Measurements from ENCODE around the gene CHID1. TPM values are rescaled to one million over a fixed set of nuclear protein-coding genes. Genes with fewer than 3 reads are reported as not detected.

CHID1 gene
- total and polyA plus RNA-seq, 5 donors: 48.9 to 70.5 (median 63.7) TPM

GRCh38 chr11:845872-846495 is 64.6 kb downstream of the CHID1 start:
- Histone ChIP-seq H3K4me3 (ENCODE audit: low read length) (no peak overlapping the region), H3K4me1 (ENCODE audit: control insufficient read depth, insufficient read depth, low read length) (peaks cover 12% of the 10 kb centered on the region), H3K9me3 (ENCODE audit: control insufficient read depth, low read length) (no peaks in the 10 kb centered on the region), H3K27ac (ENCODE audit: low read length) (no peak overlapping the region), H3K27me3 (ENCODE audit: control insufficient read depth, insufficient read depth) (no peaks in the 10 kb centered on the region)
- ATAC-seq (no peak), DNase-seq (peak in 1 of 3 donors; percentile 79)
- WGBS: 38% methylated on average over 8 of the region's 8 CpGs
- intact Hi-C loops (cut with DNase I): no loop called here

GRCh38 chr11:844693-845644 is 65.6 kb downstream of the CHID1 start:
- H3K4me1 ChIP-seq (ENCODE audit: control insufficient read depth, insufficient read depth, low read length): peaks cover 15% of the 10 kb centered on the region
- peak; percentile 93 to 97 (median 97) for DNase-seq
- H3K27me3 ChIP-seq (ENCODE audit: control insufficient read depth, insufficient read depth): no peaks in the 10 kb centered on the region
- peak overlapping the region; percentile 51 for H3K4me3 ChIP-seq (ENCODE audit: low read length)
- H3K9me3 ChIP-seq (ENCODE audit: control insufficient read depth, low read length): no peaks in the 10 kb centered on the region
- ATAC-seq: peak; percentile 66 to 70
- WGBS: 20% methylated on average over 30 of the region's 31 CpGs
- peak overlapping the region; percentile 93 for H3K27ac ChIP-seq (ENCODE audit: low read length)
- intact Hi-C loops (cut with DNase I): no loop called here

GRCh38 chr11:843818-844692 is 66.6 kb downstream of the CHID1 start:
- intact Hi-C loops (cut with DNase I): no loop called here
- no peaks in the 10 kb centered on the region for H3K27me3 ChIP-seq (ENCODE audit: control insufficient read depth, insufficient read depth)
- H3K4me1 ChIP-seq (ENCODE audit: control insufficient read depth, insufficient read depth, low read length): peaks cover 15% of the 10 kb centered on the region
- ATAC-seq (peak; percentile 63 to 68), DNase-seq (peak; percentile 95 to 98 (median 97))
- H3K27ac ChIP-seq (ENCODE audit: low read length): peak overlapping the region; percentile 93
- H3K4me3 ChIP-seq (ENCODE audit: low read length): peak overlapping the region; percentile 86
- H3K9me3 ChIP-seq (ENCODE audit: control insufficient read depth, low read length): no peaks in the 10 kb centered on the region
- WGBS: 3% methylated on average over 25 of the region's 25 CpGs

- under 1% methylated on average over 52 of the region's 53 CpGs for WGBS
- Histone ChIP-seq H3K9me3 (ENCODE audit: control insufficient read depth, low read length) (no peaks in the 10 kb centered on the region), H3K27ac (ENCODE audit: low read length) (peak overlapping the region; percentile 93), H3K4me3 (ENCODE audit: low read length) (peak overlapping the region; percentile 86), H3K4me1 (ENCODE audit: control insufficient read depth, insufficient read depth, low read length) (peaks cover 12% of the 10 kb centered on the region), H3K27me3 (ENCODE audit: control insufficient read depth, insufficient read depth) (no peaks in the 10 kb centered on the region)
- no peak for DNase-seq
- intact Hi-C loops (cut with DNase I): no loop called here
- no peak for ATAC-seq
These were observed 67.4 kb downstream of the CHID1 start for GRCh38 chr11:843086-843734.

- Histone ChIP-seq H3K27ac (ENCODE audit: low read length) (peak within 1 kb of the TSS; percentile 95), H3K9me3 (ENCODE audit: control insufficient read depth, low read length) (no peaks in the 10 kb centered on the region), H3K27me3 (ENCODE audit: control insufficient read depth, insufficient read depth) (no peaks in the 10 kb centered on the region), H3K4me1 (ENCODE audit: control insufficient read depth, insufficient read depth, low read length) (peaks cover 12% of the 10 kb centered on the region), H3K4me3 (ENCODE audit: low read length) (peak within 1 kb of the TSS; percentile 86)
- WGBS: under 1% methylated on average over 87 of the region's 87 CpGs
- intact Hi-C loops (cut with DNase I): no loop called here
- ATAC-seq: peak; percentile 30 to 38
- DNase-seq: peak; percentile 91 to 96 (median 96)
These were observed 68.1 kb downstream of the CHID1 start, which contains the start of the genes POLR2L and TSPAN4 for GRCh38 chr11:842370-843002. TSS of gene POLR2L (minus strand) at chr11:842529. CDS start at chr11:842508, 21 bp downstream. TSS of gene TSPAN4 (plus strand) at chr11:842852. CDS start at chr11:850305, 7,453 bp downstream.

GRCh38 chr11:841981-842369 is 68.6 kb downstream of the CHID1 start:
- DNase-seq: no peak
- Histone ChIP-seq H3K9me3 (ENCODE audit: control insufficient read depth, low read length) (no peaks in the 10 kb centered on the region), H3K27me3 (ENCODE audit: control insufficient read depth, insufficient read depth) (no peaks in the 10 kb centered on the region), H3K27ac (ENCODE audit: low read length) (peak overlapping the region; percentile 95), H3K4me1 (ENCODE audit: control insufficient read depth, insufficient read depth, low read length) (peaks cover 12% of the 10 kb centered on the region), H3K4me3 (ENCODE audit: low read length) (peak overlapping the region; percentile 86)
- ATAC-seq: peak in 1 of 2 donors; percentile 0
- WGBS: under 1% methylated on average over 27 of the region's 27 CpGs
- intact Hi-C loops (cut with DNase I): no loop called here

- Histone ChIP-seq H3K4me3 (ENCODE audit: low read length) (no peak overlapping the region), H3K4me1 (ENCODE audit: control insufficient read depth, insufficient read depth, low read length) (peaks cover 7% of the 10 kb centered on the region), H3K9me3 (ENCODE audit: control insufficient read depth, low read length) (no peaks in the 10 kb centered on the region), H3K27ac (ENCODE audit: low read length) (no peak overlapping the region), H3K27me3 (ENCODE audit: control insufficient read depth, insufficient read depth) (no peaks in the 10 kb centered on the region)
- intact Hi-C loops (cut with DNase I): no loop called here
- WGBS: 71% methylated on average over 25 of the region's 25 CpGs
- DNase-seq: peak in 1 of 3 donors; percentile 67
- no peak for ATAC-seq
These were observed 70.6 kb downstream of the CHID1 start for GRCh38 chr11:839875-840617.

- intact Hi-C loops (cut with DNase I): no loop called here
- Histone ChIP-seq H3K4me3 (ENCODE audit: low read length) (no peak overlapping the region), H3K4me1 (ENCODE audit: control insufficient read depth, insufficient read depth, low read length) (peaks cover 9% of the 10 kb centered on the region), H3K27ac (ENCODE audit: low read length) (no peak overlapping the region), H3K9me3 (ENCODE audit: control insufficient read depth, low read length) (no peaks in the 10 kb centered on the region), H3K27me3 (ENCODE audit: control insufficient read depth, insufficient read depth) (no peaks in the 10 kb centered on the region)
- DNase-seq: no peak
- no peak for ATAC-seq
- 87% methylated on average over 5 of the region's 5 CpGs for WGBS
These were observed 71.4 kb downstream of the CHID1 start for GRCh38 chr11:839280-839623.

GRCh38 chr11:838441-839279 is 72.0 kb downstream of the CHID1 start:
- no peaks in the 10 kb centered on the region for H3K27me3 ChIP-seq (ENCODE audit: control insufficient read depth, insufficient read depth)
- H3K27ac ChIP-seq (ENCODE audit: low read length): no peak overlapping the region
- no peak for ATAC-seq
- H3K4me3 ChIP-seq (ENCODE audit: low read length): no peak overlapping the region
- no peak for DNase-seq
- no peaks in the 10 kb centered on the region for H3K9me3 ChIP-seq (ENCODE audit: control insufficient read depth, low read length)
- 38% methylated on average over 17 of the region's 17 CpGs for WGBS
- intact Hi-C loops (cut with DNase I): no loop called here
- peaks cover 9% of the 10 kb centered on the region for H3K4me1 ChIP-seq (ENCODE audit: control insufficient read depth, insufficient read depth, low read length)
